GM21825 (cell line): ENCODE measurements around the gene NRF1.

Experiments used
- ATAC-seq: cut with Tn5 transposase; IDR thresholded peaks from one replicate; pipeline ENCODE4 v1.9.1; 2021; ENCODE audit warnings: mild to moderate bottlenecking, moderate library complexity; ENCODE audit not compliant: unreplicated experiment

Gene NRF1

GRCh38 chr7:129798616-129799349 is 187.3 kb downstream of the NRF1 start:
- ATAC-seq: no peak

- no peak for ATAC-seq
Measured at GRCh38 chr7:129799350-129799955, 187.9 kb downstream of the NRF1 start.

GRCh38 chr7:129800901-129801300 is 189.4 kb downstream of the NRF1 start:
- no peak for ATAC-seq

GRCh38 chr7:129801882-129802281 is 190.4 kb downstream of the NRF1 start:
- ATAC-seq: no peak

- ATAC-seq: no peak
Measured at GRCh38 chr7:129803546-129804081, 192.1 kb downstream of the NRF1 start.

GRCh38 chr7:129804111-129804889 is 192.8 kb downstream of the NRF1 start:
- no peak for ATAC-seq

GRCh38 chr7:129804890-129805719 is 193.6 kb downstream of the NRF1 start:
- no peak for ATAC-seq
